ENCODE data around the gene TMEM164.

Gene TMEM164

GRCh38 chrX:110215411-110215810 lies 212.5 kb downstream of the TMEM164 start:
- DNase-seq: no peak

GRCh38 chrX:110216027-110216426 lies 213.1 kb downstream of the TMEM164 start:
- no peak for DNase-seq

GRCh38 chrX:110218591-110218990 lies 215.7 kb downstream of the TMEM164 start:
- DNase-seq: no peak

GRCh38 chrX:110219920-110220319 lies 217.0 kb downstream of the TMEM164 start:
- no peak for DNase-seq

GRCh38 chrX:110222497-110223257 lies 219.8 kb downstream of the TMEM164 start:
- no peak for DNase-seq

GRCh38 chrX:110224926-110225617 lies 222.2 kb downstream of the TMEM164 start:
- no peak for DNase-seq

DNA sequence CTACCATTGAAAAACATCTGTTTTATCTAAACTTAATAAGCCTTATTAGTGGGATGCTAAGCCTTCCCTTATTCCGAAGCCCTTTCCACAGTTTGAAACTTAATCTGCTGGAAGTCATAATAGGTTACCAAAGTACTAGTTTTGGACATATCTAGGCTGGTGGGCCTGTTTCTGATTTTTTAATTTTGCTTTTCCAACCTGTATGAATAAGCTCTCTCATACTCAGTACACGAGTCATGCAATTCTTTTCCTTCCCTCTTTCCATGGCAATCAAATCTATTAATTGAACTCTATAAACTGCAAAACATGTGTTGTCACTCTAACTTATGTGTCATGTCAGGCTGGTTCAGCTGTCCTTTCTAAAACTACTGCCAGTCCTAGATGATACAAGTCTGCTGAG lies 224.0 kb downstream of the TMEM164 start:
- DNase-seq: no peak
